Myocyte (in vitro differentiated cells): ENCODE results near the gene SEMA6D. TPM values are rescaled to one million over a fixed set of nuclear protein-coding genes. Genes with fewer than 3 reads are reported as not detected.
"Not testable (repeated sequence)": the region's sequence is repeated elsewhere in the genome, so short reads cannot be mapped to it uniquely, and the experiment has no call there.

Experiments used
- DNase-seq: peaks from one replicate; pipeline ENCODE4 v3.0.0-alpha.2; 2012; ENCODE audit warnings: low read depth
- total RNA-seq: library from RNA; depleted of rRNA; stranded (reverse); fragments of >200 nt; gene quantifications from 2 replicates; pipeline ENCODE4 v1.2.3, GENCODE V29; 2014

Gene SEMA6D
- total RNA-seq, 1 donor from 2014 or later: 1.2 TPM

GRCh38 chr15:47715856-47716445 is 1.4 kb upstream of the SEMA6D start:
- no peak for DNase-seq

GRCh38 chr15:47716516-47716915 is 789 bp upstream of the SEMA6D start:
- no peak for DNase-seq

- no peak for DNase-seq
Measured at GRCh38 chr15:47718497-47719437, 1.5 kb downstream of the SEMA6D start.

DNA sequence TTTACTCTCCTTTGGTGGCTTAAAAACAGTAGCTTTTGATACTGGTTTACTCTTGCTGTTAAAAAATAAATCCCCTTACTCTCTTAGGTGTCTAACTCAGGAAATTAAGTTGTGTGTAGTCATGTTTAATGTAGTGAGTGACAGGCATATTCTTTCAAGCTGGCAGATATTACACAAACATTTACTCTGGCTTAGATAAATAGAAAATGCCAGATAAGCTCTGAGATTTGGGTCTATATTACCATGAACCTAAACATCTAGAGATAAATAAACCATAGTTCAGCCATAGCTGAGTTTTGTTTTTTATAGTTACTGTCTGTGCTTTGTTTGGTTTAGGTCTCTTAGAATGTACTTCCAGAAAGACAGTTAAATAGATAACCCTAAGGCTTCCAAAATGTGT is 2.4 kb downstream of the SEMA6D start:
- no peak for DNase-seq

DNA sequence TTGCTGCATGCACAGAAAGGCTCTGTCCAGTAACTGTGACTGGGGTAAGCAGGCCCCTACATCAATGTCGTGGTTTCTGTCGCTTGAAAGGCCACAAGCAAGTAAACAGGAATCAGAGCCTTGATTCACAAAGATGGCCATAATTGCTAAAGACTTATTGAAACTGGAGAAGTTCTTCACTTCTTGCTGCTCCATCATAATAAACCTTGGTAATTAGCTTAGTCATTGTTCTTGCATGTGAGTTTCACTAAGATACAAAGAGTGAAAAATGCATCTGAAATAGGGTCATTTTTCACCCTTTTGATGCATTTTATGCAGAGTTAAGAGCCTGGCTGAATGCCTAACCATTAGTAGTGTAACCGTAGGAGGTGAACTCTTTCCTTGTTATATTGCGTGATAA is 3.2 kb downstream of the SEMA6D start:
- DNase-seq: no peak

GRCh38 chr15:47721676-47722075 is 4.4 kb downstream of the SEMA6D start:
- DNase-seq: no peak

GRCh38 chr15:47724346-47724745 is 7.0 kb downstream of the SEMA6D start:
- no peak for DNase-seq

- DNase-seq: no peak
Measured at GRCh38 chr15:47725051-47725450, 7.7 kb downstream of the SEMA6D start.

GRCh38 chr15:47725906-47726305 is 8.6 kb downstream of the SEMA6D start:
- DNase-seq: no peak

DNA sequence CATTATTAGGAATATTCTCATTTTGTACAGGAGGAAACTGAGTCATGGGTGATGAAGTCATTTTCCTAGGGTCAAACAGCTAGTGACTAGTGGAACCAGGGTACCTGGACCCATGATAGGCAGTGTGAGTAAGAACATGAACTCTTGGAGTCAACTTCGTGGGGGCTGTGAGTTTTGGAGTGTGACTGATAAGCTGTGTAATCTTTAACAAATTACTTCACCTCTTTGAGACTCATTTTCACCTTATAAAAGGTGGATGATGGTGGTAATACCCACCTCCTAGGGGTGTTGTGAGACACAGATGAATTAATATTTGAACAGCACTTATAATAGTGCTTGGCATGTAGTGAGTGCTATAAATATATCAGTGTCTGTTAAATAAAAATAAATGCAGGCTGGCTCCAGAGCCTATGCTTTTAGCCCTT is 9.1 kb downstream of the SEMA6D start:
- no peak for DNase-seq

DNA sequence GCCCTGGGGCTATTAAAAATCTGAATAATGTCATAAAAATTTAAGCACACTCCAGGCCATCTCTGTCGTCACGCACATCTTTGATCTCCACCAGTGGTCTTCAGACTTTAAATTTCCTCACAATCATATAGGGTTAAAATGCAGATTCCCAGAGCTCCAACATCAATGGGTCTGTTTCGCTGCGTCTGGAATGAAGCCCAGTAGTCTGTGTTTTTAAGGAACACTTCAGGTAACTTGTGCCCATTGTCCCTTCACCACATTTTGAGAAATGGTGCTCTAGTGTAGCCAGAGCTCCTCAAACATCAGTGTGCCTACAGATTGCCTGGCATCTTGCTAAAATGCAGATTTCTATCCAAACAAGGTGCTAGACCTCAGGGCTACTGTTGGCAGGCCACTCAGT is 9.8 kb downstream of the SEMA6D start:
- no peak for DNase-seq

DNA sequence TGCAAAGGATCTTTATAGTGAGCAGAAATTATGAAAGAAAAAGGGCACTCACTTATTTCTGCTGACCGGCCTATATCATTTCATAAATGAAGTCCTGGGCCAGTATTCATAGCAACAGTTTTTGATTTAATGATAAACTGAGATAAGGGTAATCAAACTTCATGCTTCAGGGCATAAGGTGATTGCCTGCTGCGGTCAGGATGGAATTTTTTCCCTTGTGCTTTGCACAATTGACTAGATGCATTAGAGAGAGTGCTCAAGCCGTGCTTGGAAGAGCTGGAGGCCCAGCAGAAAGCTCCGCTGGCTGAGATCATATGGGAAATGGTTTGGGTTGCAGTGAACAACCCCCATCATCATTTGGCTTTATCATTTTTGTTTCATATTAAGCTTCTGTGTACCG is 10.4 kb downstream of the SEMA6D start:
- DNase-seq: no peak

DNA sequence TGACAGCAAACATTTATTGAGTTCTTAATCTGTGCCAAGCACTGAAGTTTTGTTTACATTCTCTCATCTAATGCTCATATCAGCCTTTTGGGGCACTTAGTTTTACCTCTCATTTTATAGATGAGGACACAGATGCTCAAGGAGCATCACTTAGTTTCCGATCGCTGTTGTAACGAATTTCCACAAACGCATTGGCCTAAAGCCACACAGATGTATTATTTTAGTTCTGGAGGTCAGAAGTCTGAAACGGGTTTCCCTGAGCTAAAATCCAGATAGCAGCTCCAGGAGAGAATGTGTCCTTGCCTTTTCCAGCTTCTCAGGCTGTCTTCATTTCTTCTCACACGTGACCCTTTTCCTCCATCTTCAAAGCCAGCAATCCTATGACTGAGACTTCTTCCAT is 11.1 kb downstream of the SEMA6D start:
- DNase-seq: no peak

DNA sequence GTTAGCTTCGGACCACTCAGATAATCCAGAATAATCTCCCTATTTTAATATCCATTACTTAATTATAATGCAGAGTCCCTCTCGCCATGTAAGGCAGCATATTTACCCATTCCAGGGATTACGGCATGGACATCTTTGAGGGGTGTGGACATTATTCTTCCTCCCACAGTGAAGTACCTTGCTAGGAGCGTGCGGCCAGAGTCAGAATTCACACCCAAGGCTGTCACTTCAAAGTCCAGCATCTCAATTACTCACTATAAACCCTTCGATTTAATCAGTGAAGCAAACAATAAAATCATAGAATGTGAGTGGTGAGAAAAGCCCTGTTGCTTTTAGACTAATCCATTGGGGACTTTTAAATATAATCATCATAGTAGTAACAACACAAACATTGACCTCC is 11.6 kb downstream of the SEMA6D start:
- no peak for DNase-seq

GRCh38 chr15:47731230-47731629 is 13.9 kb downstream of the SEMA6D start:
- DNase-seq: no peak

DNA sequence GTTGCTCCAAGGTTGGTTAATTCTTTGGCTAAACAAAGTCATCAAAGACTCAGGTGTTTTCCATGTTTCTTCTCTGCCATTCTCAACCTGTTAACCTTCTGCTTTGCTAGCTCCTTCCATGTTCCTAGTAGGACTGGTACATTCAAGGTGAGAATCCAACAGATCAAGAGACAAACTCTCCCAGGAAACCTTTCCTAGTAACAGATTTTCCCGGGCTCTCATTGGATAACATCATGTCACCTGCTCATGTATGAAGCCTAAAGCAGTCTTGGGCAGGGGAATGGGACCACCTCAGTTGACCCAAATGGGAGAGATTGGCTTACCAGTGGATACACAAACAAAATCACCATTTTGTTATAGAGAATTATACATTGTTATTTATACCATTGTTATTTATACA is 14.9 kb downstream of the SEMA6D start:
- no peak for DNase-seq

DNA sequence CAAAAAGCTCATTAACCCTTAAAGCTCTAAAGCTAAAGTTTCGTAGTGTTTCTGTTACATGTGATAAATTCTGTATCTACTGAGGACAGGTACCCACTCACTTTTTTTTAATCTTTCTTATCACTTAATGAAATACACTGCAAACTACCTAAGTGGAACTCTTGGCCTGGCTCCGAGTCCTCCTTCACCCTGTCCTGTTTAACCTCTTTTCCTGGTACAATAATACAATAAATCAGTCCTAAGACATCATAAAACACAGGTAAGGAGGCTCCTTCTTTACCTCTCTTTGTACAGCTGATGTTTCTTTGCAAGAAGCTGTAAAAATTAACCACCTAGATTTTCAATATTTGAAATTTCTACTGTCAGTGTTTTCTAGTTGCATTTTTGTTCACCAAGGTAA is 15.8 kb downstream of the SEMA6D start:
- DNase-seq: no peak

GRCh38 chr15:47736143-47736786 is 19.0 kb downstream of the SEMA6D start:
- DNase-seq: no peak

DNA sequence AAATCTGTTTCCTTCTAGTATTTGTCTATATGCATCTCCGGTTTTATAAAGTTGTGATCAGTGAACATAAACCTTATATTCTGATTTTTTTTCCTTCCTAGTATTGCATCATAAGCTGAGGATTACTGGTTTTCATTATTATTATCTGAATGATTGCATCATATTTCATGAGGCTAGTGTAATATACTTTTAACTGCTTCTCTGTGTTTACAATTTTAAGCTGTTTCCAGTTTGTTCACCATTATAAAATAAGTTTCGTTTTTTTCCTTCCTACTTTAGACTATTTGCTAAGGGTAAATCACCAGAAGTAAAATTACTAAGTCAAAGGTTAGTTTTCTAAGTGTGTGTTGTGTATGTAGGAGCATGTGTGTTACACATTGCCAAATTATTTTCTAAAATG is 20.2 kb downstream of the SEMA6D start:
- DNase-seq: no peak

DNA sequence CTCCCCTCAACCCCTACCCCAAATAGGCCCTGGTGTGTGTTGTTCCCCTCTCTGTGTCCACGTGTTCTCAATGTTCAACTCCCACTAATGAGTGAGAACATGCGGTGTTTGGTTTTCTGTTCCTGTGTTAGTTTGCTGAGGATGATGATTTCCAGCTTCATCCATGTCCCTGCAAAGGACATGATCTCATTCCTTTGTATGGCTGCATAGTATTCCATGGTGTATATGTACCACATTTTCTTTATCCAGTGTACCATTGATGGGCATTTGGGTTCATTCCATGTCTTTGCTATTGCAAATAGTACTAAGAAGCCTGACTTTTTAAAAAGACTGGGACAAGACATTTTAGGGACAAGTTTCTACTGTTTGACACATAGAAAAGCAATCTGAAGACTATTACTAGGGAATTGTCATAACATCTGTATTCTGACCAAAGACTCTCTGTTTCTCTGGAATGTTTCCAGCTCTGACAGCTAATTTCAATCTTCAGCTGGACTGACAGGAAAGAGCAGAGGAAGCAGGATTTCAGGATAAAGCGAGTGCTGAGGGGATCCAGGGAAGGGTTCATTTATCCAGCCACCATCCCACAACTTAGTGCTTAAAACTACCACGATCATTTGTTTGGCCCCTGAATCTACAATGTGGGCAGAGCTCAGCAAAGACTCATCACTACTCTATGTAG is 21.0 kb downstream of the SEMA6D start:
- DNase-seq: not testable (repeated sequence)

GRCh38 chr15:47741082-47741481 is 23.8 kb downstream of the SEMA6D start:
- DNase-seq: no peak

DNA sequence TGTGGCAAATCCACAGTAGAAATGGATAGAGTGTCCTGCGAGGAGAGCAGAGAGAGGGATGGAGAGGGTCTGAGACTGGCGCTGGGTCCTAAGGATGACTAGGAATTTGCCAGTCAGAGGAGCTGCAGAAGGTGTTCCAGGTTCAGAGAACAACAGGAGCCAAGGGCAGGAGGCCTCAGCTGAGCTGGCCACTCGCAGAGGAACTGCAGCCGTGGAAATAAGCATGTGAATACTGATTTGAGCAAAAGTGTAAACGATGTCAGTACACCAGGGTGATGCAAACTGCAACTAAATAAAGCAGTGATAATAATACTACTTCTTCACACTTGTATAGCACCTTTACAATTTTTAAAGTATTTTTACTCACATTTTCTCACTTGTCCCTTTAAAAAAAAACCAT is 24.6 kb downstream of the SEMA6D start:
- no peak for DNase-seq
